ENCODE data around the gene DVL1. TPM values are rescaled to one million over a fixed set of nuclear protein-coding genes. Genes with fewer than 3 reads are reported as not detected.

DVL1 gene
- total and polyA plus RNA-seq, 2 of the 13 experiments (the other 11 are each of a cell fraction or from before 2014, with no cell fraction given), result 30.8 to 60.4 TPM

- no peak for TF ChIP-seq ZNF816 (CRISPR knock-in tag; IDR thresholded peaks at IDR 0.05; ENCODE audit: borderline replicate concordance)
- no peak for TF ChIP-seq ZNF3 (CRISPR knock-in tag; IDR thresholded peaks at IDR 0.05)
- TF ChIP-seq ARNT2 (CRISPR knock-in tag; IDR thresholded peaks at IDR 0.05; ENCODE audit: low read depth), result peak; percentile 24; the same call in 1 of the 2 replicates
- TF ChIP-seq ZFP90 (CRISPR knock-in tag; IDR thresholded peaks at IDR 0.05; ENCODE audit: borderline replicate concordance), result 0 out of 2 replicates have a peak, but pooled peaks have one; percentile 62
- TF ChIP-seq SP2 (CRISPR knock-in tag; IDR thresholded peaks at IDR 0.05), result no peak
- no peak for TF ChIP-seq POLR2AphosphoS5 (IDR thresholded peaks at IDR 0.05; ENCODE audit: low read depth, low read length)
- TF ChIP-seq POLR2G (IDR thresholded peaks at IDR 0.05; ENCODE audit: low read depth, low read length), result no peak
- no peak for TF ChIP-seq ZBTB40 (IDR thresholded peaks at IDR 0.05)
- 0 out of 2 replicates have a peak, but pooled peaks have one; percentile 20 for TF ChIP-seq ZBTB40 (CRISPR knock-in tag; IDR thresholded peaks at IDR 0.05)
- no peak for TF ChIP-seq ZNF720 (CRISPR knock-in tag; IDR thresholded peaks at IDR 0.05)
- peak; percentile 65; the same call in 1 of the 2 replicates for TF ChIP-seq ZNF691 (CRISPR knock-in tag; IDR thresholded peaks at IDR 0.05; ENCODE audit: borderline replicate concordance, low read depth)
- TF ChIP-seq SOX5 (CRISPR knock-in tag; IDR thresholded peaks at IDR 0.05; ENCODE audit: borderline replicate concordance), result no peak
- TF ChIP-seq SRSF4 (IDR thresholded peaks at IDR 0.05; ENCODE audit: low read depth, low read length, poor library complexity, severe bottlenecking), result no peak
- TF ChIP-seq ESRRA (CRISPR knock-in tag; IDR thresholded peaks at IDR 0.05; ENCODE audit: low read depth), result peak; percentile 67; the same call in 1 of the 2 replicates
- TF ChIP-seq ZNF724P (CRISPR knock-in tag; IDR thresholded peaks at IDR 0.05; ENCODE audit: borderline replicate concordance), result 0 out of 2 replicates have a peak, but pooled peaks have one; percentile 57
- no peak for TF ChIP-seq ARNT (IDR thresholded peaks at IDR 0.05)
- 0 out of 2 replicates have a peak, but pooled peaks have one; percentile 12 for TF ChIP-seq PATZ1 (CRISPR knock-in tag; IDR thresholded peaks at IDR 0.05)
Measured at GRCh38 chr1:1287288-1288110, 61.7 kb downstream of the DVL1 start (continued).

Data from HepG2 (cell line).